ENCODE results near the gene FILIP1L. TPM values are rescaled to one million over a fixed set of nuclear protein-coding genes. Genes with fewer than 3 reads are reported as not detected.

FILIP1L gene
- total RNA-seq, 1 donor from 2014 or later, result 1.5 TPM

DNA sequence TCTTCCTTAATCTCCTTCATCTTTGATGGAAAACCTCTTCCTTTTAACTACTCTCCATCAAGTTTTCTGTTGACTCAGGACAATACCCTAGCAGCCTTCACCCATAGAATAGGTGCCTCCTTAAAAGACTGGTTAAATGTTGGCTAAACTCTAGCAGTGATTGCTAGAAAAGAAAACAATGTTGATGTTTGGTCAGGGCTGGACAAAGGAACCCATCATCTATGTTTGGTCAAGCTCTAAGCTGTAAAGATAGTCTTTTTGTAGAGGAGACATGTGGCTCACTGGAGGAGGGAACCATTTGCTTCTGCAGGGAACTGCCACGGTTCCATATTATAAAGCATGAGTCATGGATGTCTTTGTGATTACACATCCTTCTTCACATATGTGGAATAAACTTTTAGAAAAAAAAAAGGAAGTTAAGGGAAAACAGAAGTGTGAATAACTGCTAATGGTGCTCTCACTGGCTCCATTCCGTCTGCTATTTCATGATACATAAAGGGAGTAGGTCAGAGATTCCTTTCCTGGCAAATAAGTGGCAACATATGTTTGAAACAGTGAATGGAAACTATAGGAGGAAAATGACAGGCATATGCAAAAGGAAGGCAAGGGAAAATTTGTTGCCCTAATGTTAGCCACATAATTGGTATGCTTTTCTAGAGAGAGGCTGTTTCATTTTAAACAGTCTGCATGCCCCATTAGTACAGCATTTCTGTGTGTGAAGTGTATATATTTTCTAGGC, 218.4 kb downstream of the FILIP1L start:
- Mint-ChIP-seq H3K4me1 (peaks cover 19% of the 10 kb centered on the region), H3K27me3 (no peaks in the 10 kb centered on the region), H3K9me3 (no peaks in the 10 kb centered on the region), H3K27ac (peak overlapping the region; percentile 18), H3K4me3 (peak overlapping the region; percentile 12), H3K36me3 (ENCODE audit: low read depth) (no peaks in the 10 kb centered on the region)
- ATAC-seq (ENCODE audit: low read depth) (peak; percentile 52), DNase-seq (no peak)
- intact Hi-C loops (cut with micrococcal nuclease), result no loop called here
- TF ChIP-seq, protein P1, sequence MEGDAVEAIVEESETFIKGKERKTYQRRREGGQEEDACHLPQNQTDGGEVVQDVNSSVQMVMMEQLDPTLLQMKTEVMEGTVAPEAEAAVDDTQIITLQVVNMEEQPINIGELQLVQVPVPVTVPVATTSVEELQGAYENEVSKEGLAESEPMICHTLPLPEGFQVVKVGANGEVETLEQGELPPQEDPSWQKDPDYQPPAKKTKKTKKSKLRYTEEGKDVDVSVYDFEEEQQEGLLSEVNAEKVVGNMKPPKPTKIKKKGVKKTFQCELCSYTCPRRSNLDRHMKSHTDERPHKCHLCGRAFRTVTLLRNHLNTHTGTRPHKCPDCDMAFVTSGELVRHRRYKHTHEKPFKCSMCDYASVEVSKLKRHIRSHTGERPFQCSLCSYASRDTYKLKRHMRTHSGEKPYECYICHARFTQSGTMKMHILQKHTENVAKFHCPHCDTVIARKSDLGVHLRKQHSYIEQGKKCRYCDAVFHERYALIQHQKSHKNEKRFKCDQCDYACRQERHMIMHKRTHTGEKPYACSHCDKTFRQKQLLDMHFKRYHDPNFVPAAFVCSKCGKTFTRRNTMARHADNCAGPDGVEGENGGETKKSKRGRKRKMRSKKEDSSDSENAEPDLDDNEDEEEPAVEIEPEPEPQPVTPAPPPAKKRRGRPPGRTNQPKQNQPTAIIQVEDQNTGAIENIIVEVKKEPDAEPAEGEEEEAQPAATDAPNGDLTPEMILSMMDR (IDR thresholded peaks at IDR 0.05), result no peak
- POLR2A ChIA-PET, result no interaction called here
- CTCF ChIA-PET, result no interaction called here

DNA sequence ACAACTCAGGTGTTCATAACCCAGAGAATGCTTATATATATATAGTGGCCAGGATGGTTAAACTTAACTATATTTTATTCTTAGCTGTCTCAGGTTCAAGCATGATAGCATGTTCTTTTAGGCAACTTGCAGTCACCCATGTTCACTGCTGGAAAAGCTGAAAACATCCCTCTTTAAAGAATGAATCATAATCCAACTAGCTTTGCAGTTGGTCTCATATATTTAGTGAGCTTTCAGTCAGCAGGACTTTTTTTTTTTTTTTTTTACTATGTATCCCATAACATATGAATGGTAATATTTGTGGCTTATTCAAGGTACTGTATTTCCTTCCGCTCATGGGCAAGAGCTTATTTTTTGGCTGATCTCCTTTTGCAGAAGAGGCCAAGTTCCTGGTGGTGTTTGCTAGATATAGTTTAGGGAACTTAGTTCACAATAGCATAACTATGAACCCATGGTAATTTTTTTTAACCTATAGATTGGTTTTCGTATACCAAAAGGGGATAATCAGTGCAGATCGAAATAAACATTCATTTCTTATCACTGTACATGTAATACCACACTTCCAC, 219.1 kb downstream of the FILIP1L start:
- DNase-seq (no peak), ATAC-seq (ENCODE audit: low read depth) (no peak)
- H3K4me1 Mint-ChIP-seq, result peaks cover 19% of the 10 kb centered on the region
- intact Hi-C loops (cut with micrococcal nuclease), result no loop called here
- no peaks in the 10 kb centered on the region for H3K9me3 Mint-ChIP-seq
- POLR2A ChIA-PET, result no interaction called here
- TF ChIP-seq, protein P1 (IDR thresholded peaks at IDR 0.05), result no peak
- no peak overlapping the region for H3K4me3 Mint-ChIP-seq
- no peaks in the 10 kb centered on the region for H3K36me3 Mint-ChIP-seq (ENCODE audit: low read depth)
- peak overlapping the region; percentile 18 for H3K27ac Mint-ChIP-seq
- CTCF ChIA-PET, result no interaction called here
- no peaks in the 10 kb centered on the region for H3K27me3 Mint-ChIP-seq

DNA sequence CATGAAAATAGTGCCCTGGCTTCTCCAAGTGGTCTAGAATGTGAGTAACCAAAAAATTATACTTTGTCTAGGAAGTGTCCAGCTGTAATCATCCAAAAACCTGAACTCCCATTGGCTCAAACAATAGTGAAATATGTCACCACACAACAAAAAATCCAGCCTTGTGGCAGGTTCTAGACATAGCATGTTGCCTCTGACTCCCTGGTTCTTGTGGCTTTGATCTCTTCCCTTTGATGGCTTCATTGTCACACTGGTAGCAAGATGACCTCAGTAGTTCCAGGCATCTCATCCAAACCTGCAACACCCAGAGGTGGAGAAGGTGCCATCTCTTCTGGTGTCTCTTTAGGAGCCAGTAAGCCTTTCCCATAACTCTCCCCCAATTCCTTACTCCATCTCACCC, 222.0 kb downstream of the FILIP1L start:
- ChIA-PET CTCF (no interaction called here), POLR2A (no interaction called here)

DNA sequence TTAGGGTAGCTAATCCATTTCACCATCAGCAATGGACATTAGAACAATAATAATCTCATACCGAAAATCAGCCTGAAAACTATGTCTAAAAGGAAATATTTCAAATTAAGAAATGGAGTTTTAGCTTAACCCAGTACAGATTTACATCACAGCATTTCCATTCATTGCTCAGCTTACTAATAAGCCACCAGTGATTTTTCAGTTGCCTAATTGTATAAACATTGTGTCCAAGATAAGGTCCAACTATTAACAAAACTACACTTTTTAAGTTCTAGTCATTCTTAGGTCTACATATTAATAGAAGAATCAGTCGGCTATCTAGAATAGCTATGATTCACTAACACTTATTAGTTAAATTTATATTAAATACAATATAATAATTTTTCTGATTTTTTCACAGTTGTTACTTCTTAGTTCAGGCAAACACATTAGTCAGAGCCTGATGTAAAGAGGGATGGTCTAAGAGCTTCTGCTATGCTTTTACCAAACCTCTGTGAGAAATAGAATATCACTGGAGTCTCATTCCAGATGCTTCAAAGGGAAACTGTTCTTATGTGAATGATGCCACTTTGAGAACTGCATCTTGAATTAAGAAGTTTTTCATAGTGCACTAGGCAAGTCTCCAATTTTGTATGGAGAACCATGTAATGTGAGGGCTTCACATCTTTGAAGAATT, 222.6 kb downstream of the FILIP1L start:
- no peak overlapping the region for H3K27ac Mint-ChIP-seq
- TF ChIP-seq, protein P1 (IDR thresholded peaks at IDR 0.05), result no peak
- no peaks in the 10 kb centered on the region for H3K9me3 Mint-ChIP-seq
- DNase-seq, result no peak
- peaks cover 19% of the 10 kb centered on the region for H3K4me1 Mint-ChIP-seq
- CTCF ChIA-PET, result no interaction called here
- H3K4me3 Mint-ChIP-seq, result no peak overlapping the region
- ATAC-seq (ENCODE audit: low read depth), result no peak
- H3K27me3 Mint-ChIP-seq, result no peaks in the 10 kb centered on the region
- H3K36me3 Mint-ChIP-seq (ENCODE audit: low read depth), result peaks cover 2% of the 10 kb centered on the region
- POLR2A ChIA-PET, result no interaction called here
- intact Hi-C loops (cut with micrococcal nuclease), result no loop called here

More for the DNA sequence above, 222.0 kb downstream of the FILIP1L start:
- intact Hi-C loops (cut with micrococcal nuclease), result no loop called here
- Mint-ChIP-seq H3K9me3 (no peaks in the 10 kb centered on the region), H3K4me1 (peaks cover 19% of the 10 kb centered on the region), H3K27ac (no peak overlapping the region), H3K4me3 (no peak overlapping the region), H3K27me3 (no peaks in the 10 kb centered on the region), H3K36me3 (ENCODE audit: low read depth) (no peaks in the 10 kb centered on the region)
- TF ChIP-seq, protein P1 (IDR thresholded peaks at IDR 0.05), result no peak
- no peak for ATAC-seq (ENCODE audit: low read depth)
- no peak for DNase-seq

DNA sequence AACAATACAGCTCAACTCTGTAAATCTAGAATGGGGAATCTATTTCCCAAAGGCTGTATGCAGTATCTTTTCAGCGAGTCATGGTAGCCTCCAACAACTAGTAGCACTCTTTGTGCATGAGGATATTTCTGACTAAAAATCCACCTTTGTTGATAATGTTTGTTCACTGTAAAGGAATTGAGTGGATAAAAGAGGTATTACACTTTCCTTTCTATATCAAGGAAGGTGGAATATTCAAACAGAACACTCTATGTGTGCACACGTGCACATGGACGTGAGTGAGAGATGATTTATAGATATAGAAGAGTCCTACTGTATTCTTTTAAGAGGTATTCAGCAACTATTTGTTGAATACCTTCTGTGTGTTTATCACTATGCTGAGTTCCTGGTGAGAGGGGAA, 228.4 kb downstream of the FILIP1L start:
- intact Hi-C loops (cut with micrococcal nuclease), result no loop called here
- H3K9me3 Mint-ChIP-seq, result no peaks in the 10 kb centered on the region
- H3K27ac Mint-ChIP-seq, result no peak overlapping the region
- no peak overlapping the region for H3K4me3 Mint-ChIP-seq
- TF ChIP-seq, protein P1 (IDR thresholded peaks at IDR 0.05), result no peak
- ATAC-seq (ENCODE audit: low read depth) (no peak), DNase-seq (no peak)
- POLR2A ChIA-PET, result no interaction called here
- CTCF ChIA-PET, result no interaction called here
- peaks cover 2% of the 10 kb centered on the region for H3K36me3 Mint-ChIP-seq (ENCODE audit: low read depth)
- no peaks in the 10 kb centered on the region for H3K27me3 Mint-ChIP-seq
- no peaks in the 10 kb centered on the region for H3K4me1 Mint-ChIP-seq
